Measurements from ENCODE around the gene FAM193B.

DNA sequence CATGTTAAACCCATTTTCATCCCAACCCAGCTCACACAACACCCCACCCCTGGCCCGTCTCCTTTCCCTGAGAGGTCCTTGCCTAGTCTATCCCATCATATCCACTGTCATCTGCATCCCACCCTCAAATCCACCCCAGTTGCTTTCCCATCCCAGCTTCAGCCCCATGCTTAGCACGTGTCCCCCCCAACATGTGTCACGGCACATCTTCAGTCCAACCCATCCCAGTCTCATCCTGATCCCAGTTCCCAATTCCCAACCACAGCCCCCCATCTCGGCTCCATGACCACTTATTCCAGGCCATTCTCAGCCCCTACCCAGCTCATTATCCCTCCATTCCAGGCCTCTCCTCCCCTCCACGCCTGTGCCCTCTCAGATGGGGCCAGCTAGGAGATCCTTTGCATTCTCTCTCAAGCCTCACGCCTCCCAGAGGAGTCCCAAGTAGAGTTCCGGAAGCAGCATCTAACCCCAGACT is 80.3 kb downstream of the FAM193B start:
- TF ChIP-seq POLR2A (IDR thresholded peaks at IDR 0.05; ENCODE audit: low read depth, low read length), result no peak
- TF ChIP-seq TAF1 (IDR thresholded peaks at IDR 0.05; ENCODE audit: low read depth, low read length), result no peak
- TF ChIP-seq POLR2AphosphoS5 (IDR thresholded peaks at IDR 0.05; ENCODE audit: low read depth, low read length), result no peak
- TF ChIP-seq PAX5 (IDR thresholded peaks at IDR 0.05; ENCODE audit: insufficient read depth, low read length, severe bottlenecking), result no peak

Data from GM12891 (cell line).